ENCODE measurements around the gene COL20A1. TPM values are rescaled to one million over a fixed set of nuclear protein-coding genes. Genes with fewer than 3 reads are reported as not detected.

COL20A1 gene
- total RNA-seq, 4 donors from 2014 or later, result 0.20 to 0.44 TPM; not detected in 2

DNA sequence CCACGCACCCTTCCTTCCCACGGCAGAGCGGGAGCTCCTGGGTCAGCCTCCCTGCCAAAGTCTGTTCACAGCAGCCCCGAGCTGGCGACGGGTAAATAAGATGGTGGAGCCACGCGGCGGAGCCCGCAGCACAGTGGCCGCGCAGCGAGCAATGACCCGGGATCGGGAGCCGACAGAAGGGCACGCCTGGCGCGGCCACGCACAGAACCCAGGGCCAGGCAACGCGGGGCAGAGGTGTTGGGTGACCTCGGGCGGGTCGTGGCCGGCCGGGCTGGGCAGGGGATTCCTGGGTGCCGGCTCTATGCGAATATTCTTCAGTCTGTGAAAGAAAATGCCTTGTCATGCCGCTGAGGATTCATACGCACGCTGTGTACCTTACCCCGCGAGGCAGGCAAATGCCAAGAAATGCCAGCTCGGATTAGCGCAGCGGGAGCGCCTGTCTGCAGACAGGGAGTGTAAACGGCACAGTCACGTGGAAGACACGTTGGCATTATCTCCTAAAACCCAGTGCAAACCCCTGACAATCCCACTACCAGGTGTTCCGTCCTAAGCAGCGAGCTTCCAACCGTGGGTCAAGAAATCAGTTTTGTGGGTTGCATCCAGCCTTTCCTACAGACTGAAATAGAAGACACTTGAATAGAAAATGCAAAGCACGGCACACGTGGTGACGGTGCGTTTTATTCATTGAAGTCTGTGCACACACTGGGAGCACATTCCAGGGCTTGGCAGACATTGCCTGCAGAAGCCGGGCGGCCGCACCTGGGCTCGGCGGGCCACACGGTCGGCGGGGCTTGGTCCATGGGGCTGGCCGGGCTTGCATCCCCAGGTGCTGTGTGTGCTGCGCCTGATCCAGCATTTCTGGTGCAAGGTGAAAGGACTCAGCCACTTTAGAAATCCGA, 49.8 kb downstream of the COL20A1 start:
- DNase-seq (ENCODE audit: low spot score in 2 of 2), result no peak
- TF ChIP-seq EP300 (IDR thresholded peaks at IDR 0.05) (no peak), POLR2A (IDR thresholded peaks at IDR 0.05) (no peak)
- TF ChIP-seq, protein P1, sequence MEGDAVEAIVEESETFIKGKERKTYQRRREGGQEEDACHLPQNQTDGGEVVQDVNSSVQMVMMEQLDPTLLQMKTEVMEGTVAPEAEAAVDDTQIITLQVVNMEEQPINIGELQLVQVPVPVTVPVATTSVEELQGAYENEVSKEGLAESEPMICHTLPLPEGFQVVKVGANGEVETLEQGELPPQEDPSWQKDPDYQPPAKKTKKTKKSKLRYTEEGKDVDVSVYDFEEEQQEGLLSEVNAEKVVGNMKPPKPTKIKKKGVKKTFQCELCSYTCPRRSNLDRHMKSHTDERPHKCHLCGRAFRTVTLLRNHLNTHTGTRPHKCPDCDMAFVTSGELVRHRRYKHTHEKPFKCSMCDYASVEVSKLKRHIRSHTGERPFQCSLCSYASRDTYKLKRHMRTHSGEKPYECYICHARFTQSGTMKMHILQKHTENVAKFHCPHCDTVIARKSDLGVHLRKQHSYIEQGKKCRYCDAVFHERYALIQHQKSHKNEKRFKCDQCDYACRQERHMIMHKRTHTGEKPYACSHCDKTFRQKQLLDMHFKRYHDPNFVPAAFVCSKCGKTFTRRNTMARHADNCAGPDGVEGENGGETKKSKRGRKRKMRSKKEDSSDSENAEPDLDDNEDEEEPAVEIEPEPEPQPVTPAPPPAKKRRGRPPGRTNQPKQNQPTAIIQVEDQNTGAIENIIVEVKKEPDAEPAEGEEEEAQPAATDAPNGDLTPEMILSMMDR (IDR thresholded peaks at IDR 0.05), result no peak
- Histone ChIP-seq H3K36me3 (no peaks in the 10 kb centered on the region), H3K27me3 (peaks cover 0 to 61% of the 10 kb centered on the region in 2 donors), H3K4me1 (peaks cover 0 to 19% (median 0%) of the 10 kb centered on the region in 4 donors), H3K4me3 (no peak overlapping the region), H3K27ac (no peak overlapping the region), H3K9me3 (no peaks in the 10 kb centered on the region)
- 87 to 93% methylated on average over 48 to 59 of the region's 59 CpGs for WGBS, 2 donors

DNA sequence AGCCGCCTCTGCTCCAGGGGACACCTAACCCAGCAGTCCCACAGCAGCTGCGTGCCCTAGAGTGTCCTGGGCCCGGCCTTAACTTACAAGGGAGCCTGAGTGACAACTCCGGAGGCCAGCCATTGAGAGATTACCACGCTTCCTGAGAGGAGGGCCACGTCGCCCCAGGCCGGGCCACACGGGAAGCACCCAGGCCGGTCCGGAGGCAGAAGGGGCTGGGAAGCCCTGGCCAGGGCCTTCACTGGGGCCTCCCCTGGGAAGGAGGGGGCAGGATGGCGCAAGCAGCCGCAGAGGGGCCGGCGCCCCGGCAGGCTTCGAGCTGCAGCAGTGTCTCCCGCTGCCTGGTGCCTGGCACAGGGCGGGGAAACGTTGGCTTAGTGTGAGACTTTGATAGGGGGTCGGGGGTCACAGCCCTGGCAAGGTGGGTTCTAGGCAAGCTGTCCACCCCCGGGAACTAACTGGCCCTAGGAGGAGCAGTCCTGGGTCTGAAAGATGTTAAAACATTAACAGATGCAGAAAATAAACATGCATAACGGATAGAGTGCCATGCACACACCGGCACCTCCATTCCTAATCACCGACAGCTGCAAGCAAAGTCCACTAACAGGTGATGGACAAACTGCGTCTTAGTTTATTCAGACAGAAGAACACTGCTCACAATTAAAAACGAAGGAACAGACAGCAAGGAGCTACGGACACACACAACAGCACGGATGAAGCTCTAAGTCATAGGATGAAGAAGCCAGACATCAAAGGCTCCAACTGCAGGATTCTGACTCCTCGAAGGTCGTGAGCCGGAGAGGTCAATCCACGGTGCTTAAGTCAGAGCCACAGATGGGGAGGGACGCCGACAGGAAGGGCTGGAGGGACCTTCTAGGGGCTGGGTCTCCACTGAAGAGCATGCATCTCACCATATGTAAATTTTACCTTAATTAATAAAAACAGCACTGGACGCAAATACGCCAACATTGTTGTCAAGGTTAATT, 50.8 kb downstream of the COL20A1 start:
- Histone ChIP-seq H3K9me3 (no peaks in the 10 kb centered on the region), H3K27me3 (peaks cover 0 to 55% of the 10 kb centered on the region in 2 donors), H3K4me1 (peaks cover 0 to 15% (median 0%) of the 10 kb centered on the region in 4 donors), H3K36me3 (no peaks in the 10 kb centered on the region), H3K27ac (no peak overlapping the region), H3K4me3 (no peak overlapping the region)
- no peak for DNase-seq (ENCODE audit: low spot score in 2 of 2)
- TF ChIP-seq, protein P1 (IDR thresholded peaks at IDR 0.05), result no peak
- TF ChIP-seq POLR2A (IDR thresholded peaks at IDR 0.05) (no peak), EP300 (IDR thresholded peaks at IDR 0.05) (no peak)
- 47 to 69% methylated on average over 32 to 35 of the region's 37 CpGs for WGBS, 2 donors

DNA sequence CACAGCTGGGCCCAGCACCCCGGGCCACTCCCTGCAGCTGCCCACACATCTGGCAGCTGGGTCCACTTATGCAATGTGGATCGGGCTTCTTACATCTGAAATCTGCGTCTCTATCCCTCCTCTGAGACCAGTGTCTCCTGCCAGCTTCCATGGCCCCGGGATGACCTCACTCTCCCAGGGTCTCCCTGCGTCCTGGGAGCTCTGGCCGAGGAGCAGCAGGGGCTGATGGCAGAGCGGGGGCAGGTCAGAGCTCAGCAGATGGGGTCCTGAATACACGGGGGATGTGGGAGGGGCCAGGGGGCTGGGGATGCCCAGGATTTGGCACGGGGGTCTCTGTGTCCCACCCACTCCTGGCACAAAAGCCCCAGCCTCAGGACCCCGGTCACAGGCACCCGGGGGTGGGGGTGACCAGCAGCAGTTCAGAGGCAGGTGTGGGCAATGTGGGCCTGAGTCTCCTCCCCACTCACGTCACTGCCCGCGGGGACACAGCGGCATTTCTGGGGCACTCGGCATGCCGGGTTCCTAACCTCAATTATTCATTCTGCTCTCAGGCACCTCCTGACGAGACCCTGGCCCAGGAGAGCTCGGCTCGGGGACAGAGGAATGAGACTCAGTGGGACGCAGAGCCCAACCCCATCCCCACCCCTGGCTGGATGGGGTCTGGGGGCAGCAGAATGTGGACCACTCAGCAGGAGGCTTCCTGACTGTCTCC, 51.8 kb downstream of the COL20A1 start:
- H3K9me3 ChIP-seq, result no peaks in the 10 kb centered on the region
- 38 to 49% methylated on average over 19 of the region's 21 CpGs for WGBS, 2 donors
- no peak for TF ChIP-seq EP300 (IDR thresholded peaks at IDR 0.05)
- H3K27me3 ChIP-seq, result peaks cover 0 to 55% of the 10 kb centered on the region in 2 donors
- H3K36me3 ChIP-seq, result no peaks in the 10 kb centered on the region
- no peak for DNase-seq (ENCODE audit: low spot score in 2 of 2)
- peaks cover 0 to 15% (median 0%) of the 10 kb centered on the region in 4 donors for H3K4me1 ChIP-seq
- H3K4me3 ChIP-seq, result no peak overlapping the region
- H3K27ac ChIP-seq, result no peak overlapping the region

DNA sequence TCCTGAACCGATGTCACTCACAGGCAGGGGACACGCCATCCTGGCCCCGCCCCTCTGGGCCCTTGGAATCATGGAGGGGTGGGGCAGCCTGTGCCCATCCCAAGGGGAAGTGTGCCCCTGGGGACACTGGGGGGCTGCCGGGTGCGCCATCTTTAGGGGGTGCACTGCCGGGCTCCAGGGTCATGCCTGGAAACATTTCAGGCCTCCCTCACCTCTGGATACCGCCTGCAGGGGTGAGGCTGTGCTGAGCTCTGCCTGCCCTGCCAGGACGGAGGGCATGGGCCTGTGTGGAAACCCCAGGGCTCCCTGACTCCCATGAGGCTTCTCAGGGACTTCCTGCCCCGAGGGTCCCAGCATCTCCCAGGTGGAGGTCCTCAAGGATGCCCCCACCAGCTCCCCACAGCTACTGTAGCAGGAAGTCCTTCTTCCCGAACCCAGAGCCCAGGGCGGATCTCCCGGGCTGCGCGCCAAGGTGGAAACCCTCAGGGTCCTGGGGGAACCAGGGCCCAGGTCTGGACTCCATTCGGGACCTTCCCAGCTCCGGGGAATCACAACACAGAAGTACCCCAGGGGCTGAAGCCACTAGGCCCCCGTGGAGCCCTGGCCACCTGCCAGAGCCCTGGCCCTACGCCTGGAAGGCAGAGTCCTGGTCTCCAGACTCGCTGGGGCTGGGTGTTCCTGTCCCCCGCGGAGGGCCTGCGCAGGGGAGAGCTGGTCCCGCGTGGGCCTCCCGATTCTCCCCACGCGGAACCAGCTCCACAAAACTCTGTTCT, 52.5 kb downstream of the COL20A1 start:
- Histone ChIP-seq H3K36me3 (no peaks in the 10 kb centered on the region), H3K4me3 (no peak overlapping the region), H3K27me3 (peaks cover 0 to 55% of the 10 kb centered on the region in 2 donors), H3K9me3 (no peaks in the 10 kb centered on the region), H3K4me1 (peaks cover 0 to 15% (median 0%) of the 10 kb centered on the region in 4 donors), H3K27ac (no peak overlapping the region)
- 56 to 58% methylated on average over 14 to 20 of the region's 27 CpGs for WGBS, 2 donors
- TF ChIP-seq POLR2A (IDR thresholded peaks at IDR 0.05), result no peak
- TF ChIP-seq, protein P1 (IDR thresholded peaks at IDR 0.05), result no peak
- no peak for TF ChIP-seq EP300 (IDR thresholded peaks at IDR 0.05)
- DNase-seq (ENCODE audit: low spot score in 2 of 2), result no peak

Measured in tibial nerve (tissue), 4 donors.